Measurements from ENCODE around the gene SPEF2. TPM values are rescaled to one million over a fixed set of nuclear protein-coding genes. Genes with fewer than 3 reads are reported as not detected.
A peak's percentile ranks its signal among the peaks of the same experiment; 100 is the strongest.

SPEF2 gene
- total RNA-seq, 2 donors from 2014 or later: 3.0 to 5.0 TPM

GRCh38 chr5:35685161-35685560 is 67.5 kb downstream of the SPEF2 start:
- ATAC-seq (no peak), DNase-seq (no peak)

GRCh38 chr5:35687961-35688360 is 70.3 kb downstream of the SPEF2 start:
- intact Hi-C loops (cut with DNase I, micrococcal nuclease): no loop called here
- DNase-seq: no peak
- no peak for ATAC-seq

More at GRCh38 chr5:35685161-35685560, 67.5 kb downstream of the SPEF2 start:
- intact Hi-C loops (cut with DNase I, micrococcal nuclease): no loop called here

GRCh38 chr5:35694481-35694880 is 76.8 kb downstream of the SPEF2 start:
- DNase-seq (no peak), ATAC-seq (no peak)
- intact Hi-C loops (cut with DNase I, micrococcal nuclease): no loop called here

GRCh38 chr5:35698047-35698808 is 80.6 kb downstream of the SPEF2 start:
- ATAC-seq: no peak
- intact Hi-C loops (cut with DNase I, micrococcal nuclease): no loop called here
- DNase-seq: no peak

GRCh38 chr5:35707659-35708058 is 90.0 kb downstream of the SPEF2 start:
- intact Hi-C loops (cut with DNase I, micrococcal nuclease): no loop called here
- ATAC-seq (no peak), DNase-seq (no peak)

- ATAC-seq (no peak), DNase-seq (no peak)
- intact Hi-C loops (cut with DNase I, micrococcal nuclease): no loop called here
Observed at GRCh38 chr5:35709688-35710087, 92.0 kb downstream of the SPEF2 start.

- ATAC-seq (no peak), DNase-seq (no peak)
- intact Hi-C loops (cut with DNase I, micrococcal nuclease): no loop called here
Observed at GRCh38 chr5:35717718-35718117, 100.1 kb downstream of the SPEF2 start.

- intact Hi-C loops (cut with DNase I, micrococcal nuclease): no loop called here
- no peak for DNase-seq
- no peak for ATAC-seq
Observed at GRCh38 chr5:35735718-35736117, 118.1 kb downstream of the SPEF2 start.

- no peak for DNase-seq
- intact Hi-C loops (cut with DNase I, micrococcal nuclease): no loop called here
- no peak for ATAC-seq
Observed at GRCh38 chr5:35736280-35736679, 118.6 kb downstream of the SPEF2 start.

GRCh38 chr5:35741126-35741716 is 123.6 kb downstream of the SPEF2 start:
- DNase-seq (no peak), ATAC-seq (peak; percentile 59)
- intact Hi-C loops (cut with DNase I, micrococcal nuclease): no loop called here

- no peak for DNase-seq
- ATAC-seq: no peak
- intact Hi-C loops (cut with DNase I, micrococcal nuclease): no loop called here
Observed at GRCh38 chr5:35741971-35742370, 124.3 kb downstream of the SPEF2 start.

GRCh38 chr5:35743644-35744043 is 126.0 kb downstream of the SPEF2 start:
- intact Hi-C loops (cut with DNase I, micrococcal nuclease): no loop called here
- DNase-seq: no peak
- ATAC-seq: no peak

GRCh38 chr5:35745193-35745592 is 127.5 kb downstream of the SPEF2 start:
- ATAC-seq (no peak), DNase-seq (no peak)
- intact Hi-C loops (cut with DNase I, micrococcal nuclease): no loop called here

- DNase-seq: no peak
- no peak for ATAC-seq
- intact Hi-C loops (cut with DNase I, micrococcal nuclease): no loop called here
Observed at GRCh38 chr5:35745660-35746059, 128.0 kb downstream of the SPEF2 start.

- no peak for DNase-seq
- no peak for ATAC-seq
- intact Hi-C loops (cut with DNase I, micrococcal nuclease): no loop called here
Observed at GRCh38 chr5:35752012-35752411, 134.3 kb downstream of the SPEF2 start.

- intact Hi-C loops (cut with DNase I, micrococcal nuclease): no loop called here
Observed at GRCh38 chr5:35753500-35753899, 135.8 kb downstream of the SPEF2 start.

GRCh38 chr5:35754481-35754880 is 136.8 kb downstream of the SPEF2 start:
- intact Hi-C loops (cut with DNase I, micrococcal nuclease): no loop called here

More at GRCh38 chr5:35753500-35753899, 135.8 kb downstream of the SPEF2 start:
- DNase-seq (no peak), ATAC-seq (no peak)

GRCh38 chr5:35755966-35756365 is 138.3 kb downstream of the SPEF2 start:
- intact Hi-C loops (cut with DNase I, micrococcal nuclease): no loop called here

More at GRCh38 chr5:35754481-35754880, 136.8 kb downstream of the SPEF2 start:
- ATAC-seq (no peak), DNase-seq (no peak)

GRCh38 chr5:35758151-35758724 is 140.6 kb downstream of the SPEF2 start:
- no peak for ATAC-seq
- intact Hi-C loops (cut with DNase I, micrococcal nuclease): no loop called here

More at GRCh38 chr5:35755966-35756365, 138.3 kb downstream of the SPEF2 start:
- ATAC-seq (no peak), DNase-seq (no peak)

GRCh38 chr5:35761541-35761940 is 143.9 kb downstream of the SPEF2 start:
- ATAC-seq (no peak), DNase-seq (no peak)
- intact Hi-C loops (cut with DNase I, micrococcal nuclease): no loop called here

More at GRCh38 chr5:35758151-35758724, 140.6 kb downstream of the SPEF2 start:
- no peak for DNase-seq
